HG03575 (cell line): ENCODE data around the gene ZNF423.

Experiments used
- ATAC-seq: cut with Tn5 transposase; IDR thresholded peaks from one replicate; pipeline ENCODE4 v1.9.1; 2021; ENCODE audit not compliant: unreplicated experiment, insufficient number of reproducible peaks, low FRiP score; ENCODE audit errors: extremely low read depth

ZNF423 gene

DNA sequence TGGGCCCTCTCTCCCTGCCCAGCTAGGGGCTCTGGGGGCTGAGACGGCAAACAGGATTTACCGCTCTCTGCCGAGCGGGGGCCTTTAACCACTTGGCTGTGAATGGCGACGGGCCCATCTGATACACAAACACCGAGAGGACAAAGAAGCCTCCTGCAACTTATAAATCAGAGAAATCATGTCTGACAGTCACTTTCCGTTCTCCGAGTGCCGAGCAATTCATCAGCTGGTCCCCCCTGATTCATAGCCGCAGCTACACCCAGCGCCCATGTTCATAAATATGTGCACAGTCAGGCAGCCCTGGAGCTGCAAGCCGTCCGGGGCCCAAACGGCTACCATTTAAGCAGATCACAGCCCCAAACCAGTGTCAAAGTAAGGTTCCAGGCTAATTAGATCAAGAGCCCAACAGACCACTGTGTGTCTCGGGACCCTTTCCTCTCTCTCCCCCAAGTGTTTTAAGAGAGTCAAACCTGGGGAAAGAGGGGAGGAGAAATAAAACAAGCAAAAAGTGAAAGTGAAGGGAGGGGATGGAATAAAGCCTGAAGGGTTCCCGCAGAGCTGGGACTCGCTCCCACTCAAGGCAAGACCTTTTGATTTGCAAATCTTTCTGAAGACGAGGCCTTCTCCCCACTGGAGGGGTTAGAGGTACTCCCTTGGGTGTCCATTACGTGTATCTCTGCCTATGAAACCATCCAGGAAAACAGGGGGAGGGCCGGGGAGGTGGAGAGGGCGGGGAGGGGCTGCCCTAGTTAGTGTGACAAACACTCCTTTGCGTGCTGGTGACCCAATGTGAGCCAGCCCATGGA, 327.6 kb downstream of the ZNF423 start:
- no peak for ATAC-seq

DNA sequence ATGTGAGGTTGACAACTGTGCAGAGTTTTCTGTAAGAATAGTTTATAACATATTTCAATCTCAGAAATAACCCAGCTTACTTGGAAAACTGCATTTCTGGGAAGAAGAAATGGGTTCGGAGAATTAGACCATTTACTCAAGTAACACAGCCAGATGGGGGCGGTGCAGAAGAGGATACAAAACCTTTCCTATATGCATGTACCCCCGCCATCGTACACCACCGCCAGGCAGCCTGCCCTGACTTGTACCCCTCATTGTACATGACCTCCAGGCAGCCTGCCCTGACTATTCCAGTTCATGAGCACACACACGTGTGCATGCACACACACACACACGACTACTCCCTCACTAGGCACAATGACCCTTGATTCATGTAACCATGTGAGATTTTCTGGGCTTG, 328.3 kb downstream of the ZNF423 start:
- no peak for ATAC-seq

DNA sequence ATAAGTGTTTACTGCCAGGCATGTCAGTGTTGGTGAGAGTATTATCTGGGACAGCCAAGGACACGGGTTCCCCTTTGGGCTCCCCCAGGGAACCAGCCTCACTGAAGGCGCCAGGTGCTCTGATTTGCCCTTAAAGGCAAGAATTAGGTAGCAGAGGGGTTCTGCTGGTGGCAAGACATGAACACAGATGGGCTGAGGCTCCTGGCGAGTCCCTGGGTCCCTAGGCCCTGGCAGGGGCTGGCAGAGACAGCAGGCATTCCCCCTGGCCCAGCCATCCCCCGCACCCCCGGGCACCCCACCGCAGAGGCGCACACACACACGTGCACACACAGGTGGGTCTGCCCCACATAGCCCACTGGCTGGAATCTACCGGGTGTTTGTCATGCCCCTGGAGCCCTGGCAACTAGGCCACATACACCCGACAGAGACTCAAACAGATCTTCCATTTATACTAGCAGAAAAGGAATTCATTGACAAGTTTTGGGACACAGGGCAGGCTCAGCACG, 329.0 kb downstream of the ZNF423 start:
- ATAC-seq, result no peak

DNA sequence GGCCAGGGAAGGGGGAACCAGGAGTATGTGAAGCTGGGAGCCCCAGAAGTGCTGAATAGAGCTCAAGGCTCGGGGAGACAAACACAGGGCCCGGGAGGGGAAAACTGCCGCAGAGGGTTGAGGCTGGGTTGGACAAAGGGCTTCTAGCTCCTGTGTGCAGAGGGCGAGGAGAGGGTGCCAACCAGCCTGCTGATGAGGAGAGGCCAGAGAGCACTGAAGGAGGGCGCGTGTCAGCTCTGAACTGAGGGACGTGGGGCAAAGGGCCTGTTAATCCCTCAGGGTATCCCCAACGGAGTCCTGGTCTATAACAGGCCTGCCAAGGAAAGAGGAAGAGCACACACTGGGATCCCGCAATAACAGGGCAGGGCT, 331.0 kb downstream of the ZNF423 start:
- no peak for ATAC-seq

DNA sequence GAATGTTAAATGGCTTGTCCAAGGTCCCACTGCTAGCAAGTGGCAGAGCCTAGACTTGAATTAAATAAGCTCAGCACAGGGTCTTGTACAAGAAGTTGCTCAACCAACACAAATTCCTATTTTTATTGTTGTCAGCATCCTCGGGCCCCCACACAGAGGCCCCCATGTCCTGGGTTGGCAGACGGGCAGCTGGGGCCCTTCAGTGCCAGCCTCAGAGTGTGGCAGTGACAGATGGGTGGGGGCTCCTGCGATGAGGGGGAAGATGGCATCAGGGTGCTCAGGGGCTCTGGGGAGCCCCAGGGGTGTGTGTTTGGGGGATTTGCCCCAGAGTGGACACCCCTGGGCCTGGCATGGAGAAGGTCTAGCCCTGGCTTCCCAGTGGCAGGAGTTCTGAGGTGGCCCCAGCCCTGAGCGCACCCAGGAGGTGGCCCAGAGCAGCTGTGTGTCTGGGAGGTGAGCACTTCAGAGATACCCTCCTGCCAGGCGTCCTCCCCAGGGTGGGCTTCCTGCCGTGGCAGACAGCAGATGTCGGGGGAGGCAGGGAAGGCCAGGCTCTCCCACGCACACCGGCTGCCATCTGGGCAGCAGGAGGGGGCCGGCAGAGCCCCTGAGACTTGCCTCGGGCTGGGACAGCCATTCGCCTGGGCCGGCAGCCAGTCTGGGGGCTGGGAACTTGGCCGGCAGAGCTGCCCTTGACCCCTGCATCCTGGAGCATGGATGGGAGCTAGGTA, 331.5 kb downstream of the ZNF423 start:
- no peak for ATAC-seq

DNA sequence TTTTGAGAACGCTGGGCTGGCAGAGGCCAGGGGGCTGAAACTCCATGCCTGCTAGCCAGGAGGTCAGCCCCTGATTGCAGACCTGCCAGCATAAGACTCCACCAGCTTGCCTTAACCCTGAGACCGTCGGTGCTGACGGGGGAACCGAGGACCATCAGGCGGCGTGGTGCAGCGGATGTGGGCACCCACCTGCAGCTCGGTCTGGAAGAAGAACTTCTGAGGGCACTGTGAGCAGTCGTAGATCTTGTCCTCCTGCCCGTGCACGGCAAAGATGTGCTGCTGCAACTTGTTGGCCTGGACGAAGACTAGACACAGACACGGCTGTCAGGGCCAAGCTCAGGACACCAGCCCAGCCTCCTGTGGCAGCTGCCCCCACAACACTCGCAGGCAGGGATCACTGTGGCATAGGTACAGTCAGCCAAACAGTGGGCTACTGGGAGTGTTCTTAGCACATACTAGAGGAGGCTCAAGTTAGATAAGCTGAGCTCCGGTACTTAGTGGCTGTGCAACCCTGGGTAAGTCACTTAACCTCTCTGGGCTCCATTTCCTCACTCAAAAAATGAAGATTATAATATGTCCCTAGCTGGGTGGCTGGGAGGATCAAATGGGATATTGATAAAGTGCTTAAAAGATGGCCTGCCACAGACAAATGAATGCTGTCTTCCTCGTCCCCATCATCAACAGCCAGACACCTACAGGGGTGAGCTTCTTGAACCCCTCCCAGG, 332.3 kb downstream of the ZNF423 start:
- no peak for ATAC-seq

DNA sequence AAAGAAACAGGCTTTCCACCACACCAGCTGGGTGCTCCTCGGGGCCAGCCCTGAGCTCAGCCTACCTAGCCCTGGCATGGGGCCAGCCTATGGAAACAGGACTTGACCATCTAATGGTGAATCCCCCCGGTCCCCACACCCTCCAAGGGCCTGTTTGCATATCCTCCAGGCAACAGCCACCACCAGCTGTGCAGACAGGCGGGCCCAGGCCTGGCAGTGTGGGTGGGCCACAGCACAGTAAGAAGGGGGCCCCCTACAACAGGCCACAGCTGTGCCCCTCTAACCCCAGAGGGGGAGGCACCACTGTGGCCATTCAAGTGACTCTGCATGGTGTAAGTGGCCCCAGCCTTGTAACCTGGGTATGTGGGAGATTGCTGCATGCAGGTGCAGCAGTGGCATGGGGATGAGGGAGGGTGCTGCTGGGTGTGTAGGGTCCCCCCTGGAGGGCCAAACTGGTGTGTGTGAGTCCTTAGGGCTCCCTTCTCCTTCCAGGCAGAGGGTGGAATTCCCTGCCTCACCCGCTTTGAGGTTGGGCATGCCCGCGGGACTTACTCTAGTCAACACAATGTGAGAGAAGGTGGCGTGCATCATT, 334.1 kb downstream of the ZNF423 start:
- no peak for ATAC-seq

DNA sequence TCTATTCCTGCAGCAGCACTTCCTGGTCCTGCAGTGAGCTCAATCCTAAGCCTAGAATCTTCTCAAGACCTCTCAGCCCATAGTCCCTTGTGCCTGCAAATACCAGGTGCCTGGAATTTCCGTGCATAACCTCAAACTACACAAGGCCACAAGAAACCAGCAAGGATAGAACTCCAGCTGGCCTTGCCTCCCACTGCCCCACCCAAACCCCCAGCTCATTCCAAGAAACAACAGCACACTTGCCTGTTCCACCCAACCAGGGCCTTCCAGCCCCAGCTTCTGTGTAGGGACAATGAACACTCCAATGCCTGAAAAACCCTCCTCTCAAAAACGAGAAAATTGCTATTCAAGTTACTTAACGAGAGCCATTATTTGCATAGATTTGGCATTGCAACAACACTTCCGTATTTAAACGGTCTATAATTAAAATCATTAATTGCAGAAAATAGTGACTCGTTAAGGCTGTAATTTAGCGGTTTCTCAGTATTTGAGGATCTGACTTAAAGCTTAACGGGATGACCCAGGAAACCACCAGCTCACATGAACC, 335.3 kb downstream of the ZNF423 start:
- ATAC-seq, result no peak

DNA sequence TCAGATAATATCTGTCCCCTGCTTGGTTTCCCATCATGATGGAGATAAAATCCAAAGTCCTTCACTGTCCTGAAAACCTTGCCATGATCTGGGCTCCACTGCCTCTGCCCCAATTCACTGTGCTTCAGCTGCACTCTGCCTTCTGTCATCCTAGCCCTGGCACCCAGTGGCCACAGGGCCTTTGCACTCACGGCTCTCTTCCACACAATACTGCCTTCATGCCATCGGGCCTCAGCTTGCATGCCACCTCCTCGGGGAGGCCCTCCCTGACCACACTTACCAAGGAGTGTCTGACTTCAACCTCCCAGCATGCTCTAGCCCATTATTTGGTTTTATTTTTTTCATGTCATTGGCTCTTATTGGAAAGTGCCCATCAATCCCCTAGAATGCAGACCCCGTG, 336.2 kb downstream of the ZNF423 start:
- no peak for ATAC-seq

DNA sequence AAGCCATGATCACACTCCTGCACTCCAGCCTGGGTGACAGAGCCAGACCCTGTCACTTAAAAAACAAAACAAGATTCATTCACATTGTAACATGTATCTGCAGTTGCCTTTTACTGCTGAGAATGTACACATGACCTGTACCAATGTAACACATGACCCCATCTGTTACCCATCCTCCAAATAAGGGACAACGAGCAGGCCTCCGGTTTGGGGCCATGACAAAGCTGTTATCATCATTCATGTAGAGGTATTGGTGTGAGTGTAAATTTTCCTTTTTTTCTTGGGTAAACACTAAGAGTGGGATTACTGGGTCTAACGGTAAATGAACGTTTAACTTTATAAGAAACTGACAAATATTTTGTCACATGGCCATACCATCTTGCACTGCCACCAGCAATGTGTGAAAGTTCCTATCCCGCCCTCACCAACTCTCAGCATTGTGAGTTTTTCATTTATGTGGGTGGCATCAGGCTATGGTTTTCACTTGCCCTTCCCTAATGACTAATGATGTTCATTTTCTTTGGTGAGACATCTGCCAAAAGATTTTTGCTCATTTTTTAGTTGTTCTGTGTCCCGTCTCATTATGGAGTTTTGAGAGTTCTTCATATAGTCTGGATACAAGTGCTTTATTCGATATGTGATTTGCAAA, 336.8 kb downstream of the ZNF423 start:
- ATAC-seq, result no peak

DNA sequence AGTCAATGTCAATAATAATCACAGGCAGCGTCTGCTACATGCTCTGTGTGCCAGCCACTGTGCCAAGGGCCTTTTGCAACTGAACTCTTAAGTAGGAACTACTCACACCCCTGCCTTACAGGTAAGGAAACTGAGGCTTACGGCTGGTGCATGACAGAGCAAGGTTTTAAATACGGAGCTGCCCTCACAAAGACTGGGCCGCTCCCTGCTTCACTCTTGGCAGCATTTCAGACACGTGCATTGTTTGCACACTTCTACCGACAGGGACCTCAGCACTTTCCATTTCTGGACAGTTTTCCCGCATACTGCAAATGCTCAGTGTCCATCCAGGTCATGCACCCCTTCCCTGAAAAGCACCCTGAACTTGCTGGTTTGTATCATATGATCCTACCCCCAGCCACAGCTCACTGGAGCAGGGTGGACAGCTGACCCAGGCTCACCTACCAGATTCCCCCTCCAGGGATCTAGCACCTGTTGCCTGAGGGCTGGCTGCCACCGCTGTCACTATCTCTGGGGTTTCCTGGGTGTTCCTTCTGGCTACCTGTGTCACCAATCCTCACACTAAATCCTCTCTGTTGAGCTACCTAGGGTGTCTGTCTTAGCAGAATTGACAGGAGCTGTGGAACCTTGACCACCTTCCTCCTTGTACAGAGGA, 339.4 kb downstream of the ZNF423 start:
- no peak for ATAC-seq

DNA sequence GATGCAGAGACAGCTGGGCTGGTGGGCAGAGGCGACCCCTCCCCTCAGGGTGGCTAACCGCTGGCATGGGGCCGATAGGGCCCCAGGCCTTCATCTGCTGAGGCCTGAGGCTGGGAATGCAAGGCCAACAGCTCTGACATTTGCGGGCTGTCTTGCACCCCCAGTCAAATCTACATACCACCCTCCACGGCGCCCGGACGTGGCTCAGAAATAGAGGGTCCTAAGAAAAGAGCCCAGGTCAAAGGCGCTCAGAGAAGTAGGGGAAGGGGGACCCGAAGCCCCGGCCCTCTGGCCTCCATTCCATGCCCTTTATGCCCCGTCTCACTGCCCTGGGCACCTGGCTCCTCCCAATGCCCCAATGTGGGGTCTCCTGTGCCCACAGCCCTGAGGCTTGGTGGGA, 340.1 kb downstream of the ZNF423 start:
- no peak for ATAC-seq

DNA sequence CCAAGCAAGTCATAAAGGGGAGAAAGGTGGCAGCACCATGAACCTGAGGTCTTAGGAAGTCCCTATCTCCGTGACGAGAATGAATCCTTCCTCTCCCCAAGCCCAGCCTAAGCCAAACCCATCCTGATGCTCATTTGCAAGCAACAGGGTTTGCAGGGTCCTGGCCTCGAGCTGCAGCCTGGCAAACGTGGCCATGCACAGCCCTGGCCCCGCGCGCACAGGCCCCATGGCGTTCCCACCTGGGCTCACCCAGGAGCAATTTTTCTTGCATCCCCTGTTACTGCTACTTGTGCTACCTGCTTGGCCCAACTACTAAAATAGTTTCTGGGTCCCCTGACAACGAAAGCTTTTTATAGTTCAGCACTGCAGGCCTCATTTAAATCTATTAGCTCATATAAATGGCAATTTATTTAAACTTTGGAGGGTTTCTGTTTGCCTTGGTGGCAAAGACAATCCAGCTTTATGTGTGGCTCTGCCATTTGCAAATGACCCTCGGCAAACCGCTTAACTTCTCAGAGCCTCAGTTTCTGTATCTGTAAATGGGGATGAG, 340.8 kb downstream of the ZNF423 start:
- no peak for ATAC-seq

DNA sequence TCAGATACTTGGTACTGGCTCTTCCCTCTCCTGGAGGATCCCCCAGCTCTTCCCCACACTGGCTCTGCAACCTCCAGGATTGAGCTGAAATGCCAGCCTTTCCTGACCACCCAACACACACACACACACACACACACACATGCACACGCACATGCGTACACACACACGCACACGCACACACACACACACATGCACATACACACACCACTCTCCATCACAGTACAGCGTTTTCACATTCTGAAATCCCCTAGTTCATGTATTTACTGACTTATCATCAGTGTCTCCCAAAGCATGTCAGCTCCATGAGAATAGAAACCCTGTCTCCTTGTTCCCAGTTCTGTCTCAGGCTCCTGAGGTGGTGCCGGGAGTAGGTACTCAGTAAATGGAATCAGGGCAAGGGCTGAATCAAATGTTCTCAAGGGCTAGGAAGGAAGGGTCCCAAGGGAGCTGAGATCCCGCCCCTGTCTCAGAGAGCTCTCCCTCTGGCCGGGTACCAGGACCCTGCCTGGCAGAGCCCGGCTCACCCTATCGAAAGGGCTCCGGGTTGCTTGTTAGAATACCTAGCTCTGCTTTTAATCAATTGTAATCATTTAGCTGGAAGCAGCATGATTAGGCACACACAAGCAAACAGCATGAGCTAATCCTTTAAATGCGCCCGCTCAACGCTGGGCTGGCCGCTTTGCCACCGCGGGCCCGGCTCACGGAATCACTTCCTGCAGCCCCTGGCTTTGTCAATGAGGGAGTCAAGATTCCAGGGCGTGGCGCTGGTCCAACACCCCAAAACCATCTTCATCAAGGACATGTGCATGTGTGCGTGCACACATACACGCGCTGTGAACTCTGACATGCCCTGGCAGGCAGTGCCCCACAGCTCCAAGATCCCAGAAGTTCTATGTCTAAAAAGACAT, 341.6 kb downstream of the ZNF423 start:
- no peak for ATAC-seq

DNA sequence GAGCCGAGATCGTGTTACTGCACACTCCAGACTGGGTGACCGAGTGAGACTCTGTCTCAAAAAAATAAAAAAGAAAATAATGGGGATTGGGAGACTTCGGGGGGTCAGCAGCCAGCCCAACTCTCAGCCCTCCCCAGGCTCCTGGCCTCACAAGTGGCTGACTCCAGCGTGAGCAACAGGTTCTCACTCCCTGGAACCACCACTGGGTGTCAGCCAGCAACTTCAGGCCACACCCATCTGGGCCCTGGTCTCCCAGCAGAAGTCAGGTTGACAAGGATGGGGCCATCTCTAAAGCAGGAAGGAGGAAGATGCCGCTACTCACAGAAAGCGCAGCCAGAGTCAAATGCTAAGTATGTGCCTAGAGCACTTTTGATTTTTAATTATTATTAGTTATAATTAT, 342.9 kb downstream of the ZNF423 start:
- ATAC-seq, result no peak

DNA sequence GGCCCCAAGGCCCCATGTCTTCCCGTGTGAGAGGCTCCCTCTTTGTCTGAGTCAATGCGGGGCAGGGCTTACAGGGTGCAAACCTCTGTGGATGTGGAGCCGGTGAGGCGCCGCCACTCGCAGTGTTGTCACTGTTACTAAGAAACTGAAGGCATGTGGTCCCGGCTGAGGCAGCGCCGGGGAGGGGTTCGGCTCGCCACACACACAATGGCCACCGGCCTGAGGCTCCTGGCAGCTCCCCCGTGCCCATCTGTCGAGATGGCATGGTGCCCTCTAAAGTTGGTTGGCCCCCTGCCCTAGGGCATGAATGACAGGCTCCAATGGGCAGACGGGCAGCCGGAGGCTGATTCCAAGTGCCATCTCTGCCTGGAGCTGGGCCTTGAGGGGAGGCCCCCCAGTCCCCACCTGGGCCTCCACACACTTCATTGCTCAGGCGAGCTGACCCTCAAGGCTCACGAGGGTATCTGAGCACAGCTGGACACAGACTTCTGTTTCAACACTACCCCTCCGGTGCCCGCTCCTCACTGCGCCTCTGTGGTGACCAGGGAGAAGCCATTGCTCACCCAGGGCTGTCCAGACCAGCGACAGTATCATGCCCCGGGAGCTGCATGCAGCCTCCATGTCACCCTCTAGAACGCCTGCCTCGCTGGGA, 345.1 kb downstream of the ZNF423 start:
- no peak for ATAC-seq

DNA sequence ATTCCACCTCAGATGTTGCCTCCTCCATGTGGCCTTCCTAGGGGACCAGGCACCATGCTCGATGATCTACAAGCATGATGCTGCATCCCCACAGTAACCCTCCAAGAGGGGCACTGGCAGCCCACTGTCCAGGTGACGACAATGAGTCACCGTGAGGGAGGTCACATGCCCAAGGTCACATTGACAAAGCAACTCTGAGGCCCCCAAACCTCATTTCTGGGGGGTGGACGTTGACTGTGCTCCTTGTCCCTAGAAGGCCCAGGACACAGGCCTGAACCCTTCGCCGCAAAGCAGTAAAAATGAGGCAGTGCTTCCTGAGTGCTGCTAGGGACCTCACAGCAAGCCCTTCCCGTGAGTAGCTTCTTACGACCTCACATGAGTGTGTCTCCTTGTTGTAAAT, 345.8 kb downstream of the ZNF423 start:
- no peak for ATAC-seq
